HepG2 (cell line): Measurements from ENCODE around the gene B4GALT3. TPM values are rescaled to one million over a fixed set of nuclear protein-coding genes. Genes with fewer than 3 reads are reported as not detected.
A peak's percentile ranks its signal among the peaks of the same experiment; 100 is the strongest.

Source experiments
- ARNT ChIP-seq: fragments of 450-650 bp; IDR thresholded peaks from 2 replicates; pipeline ENCODE4 v1.6.1; 2017
- BRD4 ChIP-seq: sonication (generic); formaldehyde crosslinking; IDR thresholded peaks from 2 replicates; pipeline ENCODE4 v1.4.0; 2020; ENCODE audit warnings: missing genetic modification reagents
- FOXO4 ChIP-seq: sonication (generic); formaldehyde crosslinking; conservative IDR thresholded peaks from 2 replicates; pipeline ENCODE4 v1.8.1; 2023; ENCODE audit warnings: missing genetic modification reagents
- GPBP1L1 ChIP-seq: sonication (generic); formaldehyde crosslinking; IDR thresholded peaks from 2 replicates; pipeline ENCODE4 v1.5.0; 2020; ENCODE audit warnings: mild to moderate bottlenecking, missing genetic modification reagents
- LCORL ChIP-seq, 2 experiments: fragments of 450-650 bp in 1 of 2; sonication (generic) in 1 of 2; formaldehyde crosslinking in 1 of 2; IDR thresholded peaks; 2 replicates each; pipeline versions ENCODE4 v1.5.0 to v1.6.1; 2017 to 2020; ENCODE audit warnings: antibody characterized with exemption in 1 of 2, missing genetic modification reagents in 1 of 2
- MBD4 ChIP-seq: IDR thresholded peaks from 2 replicates; pipeline ENCODE4 v1.6.1; 2012; ENCODE audit warnings: low read length, inconsistent platforms, borderline replicate concordance
- MLX ChIP-seq: IDR thresholded peaks from 2 replicates; pipeline ENCODE4 v1.6.1; 2016
- PHF8 ChIP-seq: sonication (generic); formaldehyde crosslinking; IDR thresholded peaks from 2 replicates; pipeline ENCODE4 v1.5.0; 2020; ENCODE audit warnings: missing genetic modification reagents
- PPARG ChIP-seq: conservative IDR thresholded peaks from 2 replicates; pipeline ENCODE4 v1.6.1; 2016; ENCODE audit warnings: missing biosample characterization, missing genetic modification reagents
- RBM22 ChIP-seq: fragments of 200-400 bp; formaldehyde crosslinking; optimal IDR thresholded peaks from 2 replicates; pipeline ENCODE3; 2017; ENCODE audit warnings: mild to moderate bottlenecking, low read length, moderate library complexity
- SCMH1 ChIP-seq: sonication (generic); formaldehyde crosslinking; IDR thresholded peaks from 2 replicates; pipeline ENCODE4 v1.9.0; 2021; ENCODE audit warnings: missing genetic modification reagents, mild to moderate bottlenecking, borderline replicate concordance
- SPEN ChIP-seq: sonication (generic); formaldehyde crosslinking; IDR thresholded peaks from 2 replicates; pipeline ENCODE4 v1.5.1; 2020; ENCODE audit warnings: low read depth, mild to moderate bottlenecking, missing genetic modification reagents
- ZMAT3 ChIP-seq: sonication (generic); formaldehyde crosslinking; conservative IDR thresholded peaks from 2 replicates; pipeline ENCODE4 v1.7.0; 2021; ENCODE audit warnings: missing genetic modification reagents
- ZNF143 ChIP-seq: sonication (generic); formaldehyde crosslinking; IDR thresholded peaks from 2 replicates; pipeline ENCODE4 v1.4.0; 2020; ENCODE audit warnings: missing genetic modification reagents
- ZNF552 ChIP-seq: sonication (generic); formaldehyde crosslinking; IDR thresholded peaks from 2 replicates; pipeline ENCODE4 v1.9.0; 2022; ENCODE audit warnings: missing genetic modification reagents, mild to moderate bottlenecking, borderline replicate concordance
- ZNF646 ChIP-seq: sonication (generic); formaldehyde crosslinking; IDR thresholded peaks from 2 replicates; pipeline ENCODE4 v1.9.0; 2021; ENCODE audit warnings: mild to moderate bottlenecking, missing genetic modification reagents
- ZNF761 ChIP-seq: sonication (generic); formaldehyde crosslinking; conservative IDR thresholded peaks from 2 replicates; pipeline ENCODE4 v1.4.0; 2020; ENCODE audit warnings: mild to moderate bottlenecking, missing genetic modification reagents
- ZNF776 ChIP-seq: sonication (generic); formaldehyde crosslinking; IDR thresholded peaks from 2 replicates; pipeline ENCODE4 v1.4.0; 2020; ENCODE audit warnings: mild to moderate bottlenecking, missing genetic modification reagents
- ZNF83 ChIP-seq: sonication (generic); formaldehyde crosslinking; IDR thresholded peaks from 2 replicates; pipeline ENCODE4 v1.4.0; 2020; ENCODE audit warnings: missing genetic modification reagents, mild to moderate bottlenecking, borderline replicate concordance
- ZNF878 ChIP-seq: sonication (generic); formaldehyde crosslinking; IDR thresholded peaks from 2 replicates; pipeline ENCODE4 v1.8.1; 2023; ENCODE audit warnings: mild to moderate bottlenecking, missing genetic modification reagents, moderate library complexity
- polyA plus RNA-seq, 8 experiments: library from polyadenylated mRNA; depleted of rRNA in 3 of 8; stranded (reverse) in 7 of 8; unstranded in 1 of 8; fragments of >200 nt; fragmentation: Illumina TruSeq in 4 of 8; extraction: Trizol in 4 of 8; gene quantifications; 2 replicates each; pipeline versions ENCODE4 v1.2.1 to v1.2.3, GENCODE V29; 2011 to 2016; ENCODE audit warnings: low read depth in 4 of 8, missing spikeins in 1 of 8, mixed read lengths in 1 of 8; ENCODE audit not compliant: insufficient read depth in 1 of 8
- total RNA-seq, 5 experiments: library from RNA; depleted of rRNA; stranded (reverse); fragments of >200 nt; fragmentation: Illumina TruSeq; extraction: Trizol; gene quantifications; 2 replicates each; pipeline ENCODE4 v1.2.3, GENCODE V29; 2016; ENCODE audit warnings: low read depth in 1 of 5

Gene B4GALT3
- total and polyA plus RNA-seq, 2 of the 13 experiments (the other 11 are each of a cell fraction or from before 2014, with no cell fraction given): 35.6 to 40.4 TPM

DNA sequence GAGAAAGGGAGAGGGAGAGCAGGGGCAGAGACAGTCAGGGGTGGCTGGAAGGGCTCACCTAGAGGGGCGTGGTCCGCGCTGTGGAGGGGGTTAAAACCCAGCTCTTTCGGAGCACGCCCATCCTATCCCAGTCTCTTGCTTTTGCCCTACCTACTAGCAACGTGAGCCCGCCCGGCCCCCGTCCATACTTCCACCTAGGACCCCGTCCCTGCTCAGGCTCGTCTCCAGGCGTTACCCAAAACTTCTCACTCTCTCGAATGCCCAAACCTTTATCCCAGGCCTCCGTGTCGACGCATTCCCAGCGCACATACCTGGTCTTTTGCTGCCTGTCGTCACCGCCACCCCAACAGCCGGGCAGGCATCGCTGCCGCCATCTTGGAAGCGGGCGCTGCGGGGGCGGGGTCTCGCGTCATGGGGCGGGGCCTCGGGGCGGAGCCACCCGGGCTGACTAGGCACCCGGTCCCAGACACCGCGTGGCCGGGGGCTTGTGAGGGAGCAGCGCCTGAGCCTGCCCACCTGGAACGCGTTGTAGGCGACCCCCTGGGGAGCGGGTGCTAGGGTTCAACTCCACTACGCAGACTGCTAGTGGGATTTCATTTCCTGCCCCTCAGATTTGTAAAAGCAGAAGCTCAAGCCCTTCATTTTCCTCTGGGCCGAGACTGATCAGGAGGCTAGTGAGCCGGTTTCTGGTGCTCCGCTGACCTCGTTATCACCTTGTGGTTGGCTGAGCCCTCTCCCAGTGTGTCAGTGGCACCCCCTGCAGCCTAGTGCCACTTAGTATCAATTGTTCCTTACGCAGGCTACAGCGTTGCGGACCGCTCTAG, at the start of gene B4GALT3 (continued):
- TF ChIP-seq GPBP1L1 (CRISPR knock-in tag): no peak
- no peak for TF ChIP-seq LCORL (IDR thresholded peaks at IDR 0.05)
- TF ChIP-seq LCORL (CRISPR knock-in tag; IDR thresholded peaks at IDR 0.05): peak; percentile 20; the same call in 1 of the 2 replicates
- TF ChIP-seq SCMH1 (CRISPR knock-in tag): no peak
- no peak for TF ChIP-seq MBD4
- TF ChIP-seq ZMAT3 (CRISPR knock-in tag): peak; percentile 94
- TF ChIP-seq SPEN (CRISPR knock-in tag): peak; percentile 68
- TF ChIP-seq ZNF646 (CRISPR knock-in tag): no peak
- TF ChIP-seq ZNF83 (CRISPR knock-in tag): peak; percentile 51; the same call in 1 of the 2 replicates
- TF ChIP-seq ZNF761 (CRISPR knock-in tag): peak; percentile 87
- TF ChIP-seq FOXO4: no peak
- TF ChIP-seq PHF8 (CRISPR knock-in tag): peak; percentile 93
- peak; percentile 73 for TF ChIP-seq RBM22
- TF ChIP-seq MLX: peak; percentile 38; the same call in 1 of the 2 replicates
- peak; percentile 24; the same call in 1 of the 2 replicates for TF ChIP-seq PPARG (CRISPR knock-in tag)
- TF ChIP-seq BRD4 (CRISPR knock-in tag): peak; percentile 67; the same call in 1 of the 2 replicates
- TF ChIP-seq ZNF878: peak; percentile 44; the same call in 1 of the 2 replicates
- 0 out of 2 replicates have a peak, but pooled peaks have one; percentile 53 for TF ChIP-seq ZNF143 (CRISPR knock-in tag)
- TF ChIP-seq ARNT: no peak
- peak; percentile 91 for TF ChIP-seq ZNF776
- TF ChIP-seq ZNF552 (CRISPR knock-in tag): no peak; the same call in 1 of the 2 replicates
